PC-3 (cell line): Measurements from ENCODE around the gene BARHL2. TPM values are rescaled to one million over a fixed set of nuclear protein-coding genes. Genes with fewer than 3 reads are reported as not detected.

Experiments
- ATAC-seq: fragments of 200-7000 bp; cut with Tn5 transposase; 2 replicates; pipeline ENCODE4 v1.9.1; 2020; ENCODE audit warnings: mild to moderate bottlenecking, moderate library complexity
- BruUV-seq: library from RNA; stranded (reverse); fragments of 400-500 nt; replicated peaks from 2 replicates; lab custom pipeline; 2021; lab: Mats Ljungman, UMichigan
- CTCF ChIA-PET: fragments of 300-600 bp; sonication (Branson Sonifier 250); formaldehyde crosslinking; loops from one replicate; lab custom pipeline; 2022; ENCODE audit warnings: antibody characterized with exemption; lab: Charles Lee
- POLR2A ChIA-PET: fragments of 300-600 bp; sonication (Branson Sonifier 250); formaldehyde crosslinking; loops from one replicate; lab custom pipeline; 2022; ENCODE audit warnings: antibody characterized with exemption; ENCODE audit not compliant: unreplicated experiment; lab: Charles Lee
- DNase-seq: peaks from one replicate; pipeline ENCODE4 v3.0.0-alpha.2; 2015
- H2AFZ ChIP-seq: fragments of 300-600 bp; sonication (generic); 2 replicates; pipeline ENCODE4 v1.6.0; 2016; ENCODE audit warnings: antibody characterized with exemption, low read length
- H3F3A ChIP-seq: fragments of 300-600 bp; sonication (generic); one replicate; pipeline ENCODE4 v1.6.0; 2017; ENCODE audit warnings: antibody characterized with exemption, low read length, control low read depth, mild to moderate bottlenecking; ENCODE audit not compliant: unreplicated experiment
- H3K27ac ChIP-seq: fragments of 300-600 bp; sonication (generic); 2 replicates; pipeline ENCODE4 v1.5.1; 2016; ENCODE audit warnings: mild to moderate bottlenecking, low read length
- H3K27me3 ChIP-seq: fragments of 300-600 bp; sonication (generic); 2 replicates; pipeline ENCODE4 v1.6.1; 2016; ENCODE audit warnings: low read length, mixed read lengths
- H3K36me3 ChIP-seq: fragments of 300-600 bp; sonication (generic); 2 replicates; pipeline ENCODE4 v1.6.1; 2016; ENCODE audit warnings: low read depth, mixed run types, low read length, mixed read lengths
- H3K4me1 ChIP-seq: fragments of 300-600 bp; sonication (generic); 2 replicates; pipeline ENCODE4 v1.5.1; 2016; ENCODE audit warnings: low read length; ENCODE audit not compliant: insufficient read depth
- H3K4me2 ChIP-seq: fragments of 300-600 bp; sonication (generic); 2 replicates; pipeline ENCODE4 v1.6.0; 2016; ENCODE audit warnings: low read length
- H3K4me3 ChIP-seq: fragments of 300-600 bp; sonication (generic); 2 replicates; pipeline ENCODE4 v1.5.1; 2016; ENCODE audit warnings: mild to moderate bottlenecking, low read length, mixed read lengths
- H3K79me2 ChIP-seq: fragments of 300-600 bp; sonication (generic); 2 replicates; pipeline ENCODE4 v1.6.1; 2017; ENCODE audit warnings: low read length, mixed read lengths
- H3K9ac ChIP-seq: fragments of 300-600 bp; sonication (generic); 2 replicates; pipeline ENCODE4 v1.6.0; 2016; ENCODE audit warnings: mild to moderate bottlenecking, low read length
- H3K9me2 ChIP-seq: fragments of 300-600 bp; sonication (generic); replicated peaks from 2 replicates; pipeline ENCODE4 v1.6.1; 2016; ENCODE audit warnings: mixed run types, low read length, mixed read lengths
- H3K9me3 ChIP-seq: fragments of 300-600 bp; sonication (generic); 2 replicates; pipeline ENCODE4 v1.6.1; 2016; ENCODE audit warnings: low read length, mixed read lengths
- H4K20me1 ChIP-seq: fragments of 300-600 bp; sonication (generic); 2 replicates; pipeline ENCODE4 v1.6.1; 2016; ENCODE audit warnings: low read length, mixed read lengths
- EZH2 ChIP-seq: fragments of 300-600 bp; sonication (generic); IDR thresholded peaks from one replicate; pipeline ENCODE4 v1.6.1; 2017; ENCODE audit warnings: antibody characterized with exemption, mild to moderate bottlenecking, low read length; ENCODE audit not compliant: unreplicated experiment
- EZH2phosphoT487 ChIP-seq: fragments of 300-600 bp; sonication (generic); IDR thresholded peaks from 2 replicates; pipeline ENCODE4 v1.6.1; 2018; ENCODE audit warnings: mild to moderate bottlenecking, antibody characterized with exemption, low read length, borderline replicate concordance
- intact Hi-C: fragments of 100-400 bp; cut with micrococcal nuclease; formaldehyde crosslinking; loops from 2 replicates; pipeline ENCODE4 v1.9.0; 2023
- total RNA-seq: library from RNA; depleted of rRNA; stranded (reverse); fragments of >200 nt; gene quantifications from 2 replicates; pipeline ENCODE4 v1.2.3, GENCODE V29; 2014
- TF ChIP-seq, protein P1 (sequence below): fragments of 300-600 bp; sonication (generic); conservative IDR thresholded peaks from 2 replicates; pipeline ENCODE4 v1.5.1; 2017; ENCODE audit warnings: antibody characterized with exemption, low read depth, mild to moderate bottlenecking, low read length

Gene BARHL2
- total RNA-seq, 1 experiment from 2014 or later = not detected

DNA sequence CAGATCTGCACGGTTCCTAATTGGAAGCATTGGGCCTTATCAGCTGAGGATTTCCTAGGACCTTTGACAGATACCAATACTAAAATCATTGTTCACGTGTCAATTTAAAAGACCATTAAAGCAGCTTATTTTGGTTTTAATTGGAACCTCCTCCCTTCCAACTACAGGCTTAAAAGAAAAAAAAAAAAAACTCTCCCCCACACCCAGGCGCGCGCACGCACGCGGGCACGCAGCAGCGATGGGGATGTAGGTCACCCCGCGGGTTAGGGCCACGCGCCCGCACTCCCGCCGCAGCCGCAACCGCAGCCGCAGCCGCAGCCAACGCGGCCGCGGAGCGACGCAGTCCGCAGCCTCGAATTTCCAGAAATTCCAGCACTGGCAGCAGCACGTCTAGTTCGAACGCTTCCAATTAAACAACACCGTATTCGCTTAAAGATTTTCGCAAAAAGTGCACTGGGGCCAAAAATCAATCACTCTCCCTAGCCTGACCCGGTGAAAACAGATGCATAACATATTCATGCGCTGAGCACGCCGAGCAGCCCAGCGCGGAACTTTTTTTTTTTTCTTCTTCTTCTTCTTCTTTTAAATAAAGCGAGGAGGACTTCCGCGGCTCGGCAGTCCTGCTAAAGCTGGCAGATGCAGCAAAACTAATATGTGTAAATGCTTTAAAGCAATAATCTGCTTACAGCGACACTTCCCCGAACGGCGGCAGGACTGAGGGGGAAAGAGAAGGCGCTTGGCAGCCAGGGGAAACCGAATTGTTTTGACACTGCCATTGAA lies 13.3 kb upstream of the BARHL2 start:
- intact Hi-C loops = loop anchor here (10.0 kb wide), 1 partner anchor 124 kb away; no protein-coding TSS in a partner anchor
- H3K4me1 ChIP-seq = 0 out of 2 replicates have a peak, but pooled peaks cover 3% of the 10 kb centered on the region
- no peaks in the 10 kb centered on the region for H4K20me1 ChIP-seq
- H2AFZ ChIP-seq = no peak overlapping the region
- no peaks in the 10 kb centered on the region for H3K9me2 ChIP-seq
- H3K27me3 ChIP-seq = peaks cover 99% of the 10 kb centered on the region
- no peak overlapping the region for H3K27ac ChIP-seq
- BruUV-seq = no TSS peak
- ATAC-seq = no peak
- H3K9me3 ChIP-seq = no peaks in the 10 kb centered on the region
- POLR2A ChIA-PET = no interaction called here
- H3K79me2 ChIP-seq = no peaks in the 10 kb centered on the region
- TF ChIP-seq EZH2 (peak; percentile 72), EZH2phosphoT487 (no peak)
- TF ChIP-seq, protein P1, sequence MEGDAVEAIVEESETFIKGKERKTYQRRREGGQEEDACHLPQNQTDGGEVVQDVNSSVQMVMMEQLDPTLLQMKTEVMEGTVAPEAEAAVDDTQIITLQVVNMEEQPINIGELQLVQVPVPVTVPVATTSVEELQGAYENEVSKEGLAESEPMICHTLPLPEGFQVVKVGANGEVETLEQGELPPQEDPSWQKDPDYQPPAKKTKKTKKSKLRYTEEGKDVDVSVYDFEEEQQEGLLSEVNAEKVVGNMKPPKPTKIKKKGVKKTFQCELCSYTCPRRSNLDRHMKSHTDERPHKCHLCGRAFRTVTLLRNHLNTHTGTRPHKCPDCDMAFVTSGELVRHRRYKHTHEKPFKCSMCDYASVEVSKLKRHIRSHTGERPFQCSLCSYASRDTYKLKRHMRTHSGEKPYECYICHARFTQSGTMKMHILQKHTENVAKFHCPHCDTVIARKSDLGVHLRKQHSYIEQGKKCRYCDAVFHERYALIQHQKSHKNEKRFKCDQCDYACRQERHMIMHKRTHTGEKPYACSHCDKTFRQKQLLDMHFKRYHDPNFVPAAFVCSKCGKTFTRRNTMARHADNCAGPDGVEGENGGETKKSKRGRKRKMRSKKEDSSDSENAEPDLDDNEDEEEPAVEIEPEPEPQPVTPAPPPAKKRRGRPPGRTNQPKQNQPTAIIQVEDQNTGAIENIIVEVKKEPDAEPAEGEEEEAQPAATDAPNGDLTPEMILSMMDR = no peak
- H3K9ac ChIP-seq = no peak overlapping the region
- CTCF ChIA-PET = no interaction called here
- no peaks in the 10 kb centered on the region for H3K36me3 ChIP-seq
- H3F3A ChIP-seq = no peaks in the 10 kb centered on the region
- no peak overlapping the region for H3K4me3 ChIP-seq
- peak overlapping the region; percentile 10; the same call in 1 of the 2 replicates for H3K4me2 ChIP-seq
- no peak for DNase-seq

DNA sequence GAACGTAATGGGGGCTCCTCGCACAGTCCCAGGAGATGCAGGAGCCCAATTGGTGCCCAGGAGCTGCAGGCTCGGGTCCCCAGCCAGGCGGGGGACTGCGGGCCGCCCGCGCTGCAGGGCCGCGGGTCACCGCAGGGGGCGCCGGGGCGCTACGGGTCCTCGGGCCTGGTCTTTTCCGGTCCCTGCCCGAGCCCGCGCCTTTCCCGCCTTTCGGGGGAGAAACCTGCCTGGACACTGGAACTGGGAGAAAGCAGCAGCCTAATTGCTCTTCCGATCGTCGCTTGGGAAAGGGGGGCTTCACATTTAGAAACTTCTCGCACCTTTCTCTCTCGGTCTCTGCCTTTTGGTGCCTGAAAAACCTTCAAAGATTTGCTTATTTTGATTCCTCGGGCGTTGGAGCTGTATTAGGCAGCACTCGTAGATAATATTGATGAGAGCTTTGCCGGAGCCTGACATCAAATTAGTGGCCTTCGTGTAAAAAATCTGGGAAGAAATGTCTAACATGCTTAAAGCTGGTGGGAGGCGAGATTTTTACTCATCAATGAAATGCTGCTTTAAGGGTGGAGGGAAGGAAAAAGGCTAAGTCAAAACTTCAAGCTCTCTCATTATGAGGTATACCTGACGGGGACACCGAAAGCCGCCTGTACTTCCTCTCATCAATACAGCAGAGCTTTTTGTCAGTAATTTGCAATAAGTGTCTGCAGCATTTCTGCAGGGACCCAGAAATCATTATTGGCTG lies 12.6 kb upstream of the BARHL2 start:
- intact Hi-C loops = loop anchor here (10.0 kb wide), 1 partner anchor 125 kb away; no protein-coding TSS in a partner anchor
- Histone ChIP-seq H3K4me2 (no peak overlapping the region), H4K20me1 (no peaks in the 10 kb centered on the region), H3K27ac (no peak overlapping the region), H2AFZ (no peak overlapping the region), H3K9me2 (no peaks in the 10 kb centered on the region), H3F3A (no peaks in the 10 kb centered on the region), H3K36me3 (no peaks in the 10 kb centered on the region), H3K9me3 (no peaks in the 10 kb centered on the region), H3K27me3 (peaks cover 98% of the 10 kb centered on the region), H3K9ac (no peak overlapping the region), H3K4me1 (0 out of 2 replicates have a peak, but pooled peaks cover 7% of the 10 kb centered on the region), H3K4me3 (no peak overlapping the region), H3K79me2 (no peaks in the 10 kb centered on the region)
- no peak for TF ChIP-seq EZH2
- TF ChIP-seq, protein P1 = no peak
- TF ChIP-seq EZH2phosphoT487 = no peak
- BruUV-seq = no TSS peak
- ATAC-seq (no peak), DNase-seq (no peak)
- POLR2A ChIA-PET = no interaction called here
- CTCF ChIA-PET = no interaction called here
